ENCODE data around the gene ELFN2. TPM values are rescaled to one million over a fixed set of nuclear protein-coding genes. Genes with fewer than 3 reads are reported as not detected.

The ELFN2 gene
- total RNA-seq, 1 donor from 2014 or later, result 0.97 TPM

DNA sequence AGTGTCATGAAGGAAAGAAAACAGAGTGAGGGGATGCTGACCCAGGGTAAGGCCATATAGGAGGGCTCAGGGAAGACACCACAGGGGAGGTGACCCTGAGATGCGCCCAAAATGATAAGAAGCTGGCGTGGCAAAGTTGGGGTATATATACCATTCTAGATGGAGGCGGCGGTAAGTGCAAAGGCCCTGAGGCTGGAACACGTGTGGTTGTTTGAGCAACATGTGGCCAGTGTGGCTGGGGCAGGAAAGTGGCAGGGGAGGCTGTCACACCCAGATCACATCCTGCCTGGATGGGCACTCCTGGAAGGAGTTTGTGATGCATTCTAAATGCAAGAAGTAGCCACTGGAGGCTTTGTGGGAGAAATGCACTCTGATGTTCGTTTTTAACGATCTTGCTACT is 74.8 kb downstream of the ELFN2 start:
- TF ChIP-seq, protein P1, sequence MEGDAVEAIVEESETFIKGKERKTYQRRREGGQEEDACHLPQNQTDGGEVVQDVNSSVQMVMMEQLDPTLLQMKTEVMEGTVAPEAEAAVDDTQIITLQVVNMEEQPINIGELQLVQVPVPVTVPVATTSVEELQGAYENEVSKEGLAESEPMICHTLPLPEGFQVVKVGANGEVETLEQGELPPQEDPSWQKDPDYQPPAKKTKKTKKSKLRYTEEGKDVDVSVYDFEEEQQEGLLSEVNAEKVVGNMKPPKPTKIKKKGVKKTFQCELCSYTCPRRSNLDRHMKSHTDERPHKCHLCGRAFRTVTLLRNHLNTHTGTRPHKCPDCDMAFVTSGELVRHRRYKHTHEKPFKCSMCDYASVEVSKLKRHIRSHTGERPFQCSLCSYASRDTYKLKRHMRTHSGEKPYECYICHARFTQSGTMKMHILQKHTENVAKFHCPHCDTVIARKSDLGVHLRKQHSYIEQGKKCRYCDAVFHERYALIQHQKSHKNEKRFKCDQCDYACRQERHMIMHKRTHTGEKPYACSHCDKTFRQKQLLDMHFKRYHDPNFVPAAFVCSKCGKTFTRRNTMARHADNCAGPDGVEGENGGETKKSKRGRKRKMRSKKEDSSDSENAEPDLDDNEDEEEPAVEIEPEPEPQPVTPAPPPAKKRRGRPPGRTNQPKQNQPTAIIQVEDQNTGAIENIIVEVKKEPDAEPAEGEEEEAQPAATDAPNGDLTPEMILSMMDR (IDR thresholded peaks at IDR 0.05), result no peak
- Mint-ChIP-seq H3K27me3 (ENCODE audit: unreplicated experiment) (peaks cover 34% of the 10 kb centered on the region), H3K9me3 (ENCODE audit: unreplicated experiment) (no peaks in the 10 kb centered on the region), H3K36me3 (ENCODE audit: unreplicated experiment) (no peaks in the 10 kb centered on the region), H3K27ac (ENCODE audit: unreplicated experiment) (no peak overlapping the region), H3K4me3 (ENCODE audit: unreplicated experiment) (no peak overlapping the region), H3K4me1 (ENCODE audit: unreplicated experiment) (no peaks in the 10 kb centered on the region)
- DNase-seq (ENCODE audit: extremely low spot score, unreplicated experiment), result no peak

DNA sequence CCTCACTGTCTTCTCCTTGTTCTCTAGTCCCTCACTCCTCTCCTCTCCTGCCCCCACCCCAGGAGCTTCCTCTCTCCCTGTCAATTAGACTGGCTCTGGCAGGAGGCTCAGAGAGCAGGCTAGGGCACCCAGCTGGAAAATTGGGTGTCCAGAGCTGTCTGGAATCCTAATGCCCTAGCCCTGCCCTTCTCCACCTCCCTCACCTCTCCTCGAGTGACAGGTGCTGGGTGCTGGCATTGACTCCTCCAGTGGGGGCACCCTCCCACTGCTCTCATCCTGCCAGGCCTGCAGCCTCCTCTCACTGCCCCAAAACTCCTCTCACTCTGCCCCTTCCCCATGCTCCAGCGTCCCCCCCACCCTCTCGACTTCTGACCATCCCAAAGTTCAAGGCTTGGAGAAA is 76.0 kb downstream of the ELFN2 start:
- Mint-ChIP-seq H3K9me3 (ENCODE audit: unreplicated experiment) (no peaks in the 10 kb centered on the region), H3K4me3 (ENCODE audit: unreplicated experiment) (no peak overlapping the region), H3K4me1 (ENCODE audit: unreplicated experiment) (no peaks in the 10 kb centered on the region), H3K36me3 (ENCODE audit: unreplicated experiment) (no peaks in the 10 kb centered on the region), H3K27ac (ENCODE audit: unreplicated experiment) (no peak overlapping the region), H3K27me3 (ENCODE audit: unreplicated experiment) (peaks cover 26% of the 10 kb centered on the region)
- TF ChIP-seq, protein P1 (IDR thresholded peaks at IDR 0.05), result no peak
- no peak for DNase-seq (ENCODE audit: extremely low spot score, unreplicated experiment)

DNA sequence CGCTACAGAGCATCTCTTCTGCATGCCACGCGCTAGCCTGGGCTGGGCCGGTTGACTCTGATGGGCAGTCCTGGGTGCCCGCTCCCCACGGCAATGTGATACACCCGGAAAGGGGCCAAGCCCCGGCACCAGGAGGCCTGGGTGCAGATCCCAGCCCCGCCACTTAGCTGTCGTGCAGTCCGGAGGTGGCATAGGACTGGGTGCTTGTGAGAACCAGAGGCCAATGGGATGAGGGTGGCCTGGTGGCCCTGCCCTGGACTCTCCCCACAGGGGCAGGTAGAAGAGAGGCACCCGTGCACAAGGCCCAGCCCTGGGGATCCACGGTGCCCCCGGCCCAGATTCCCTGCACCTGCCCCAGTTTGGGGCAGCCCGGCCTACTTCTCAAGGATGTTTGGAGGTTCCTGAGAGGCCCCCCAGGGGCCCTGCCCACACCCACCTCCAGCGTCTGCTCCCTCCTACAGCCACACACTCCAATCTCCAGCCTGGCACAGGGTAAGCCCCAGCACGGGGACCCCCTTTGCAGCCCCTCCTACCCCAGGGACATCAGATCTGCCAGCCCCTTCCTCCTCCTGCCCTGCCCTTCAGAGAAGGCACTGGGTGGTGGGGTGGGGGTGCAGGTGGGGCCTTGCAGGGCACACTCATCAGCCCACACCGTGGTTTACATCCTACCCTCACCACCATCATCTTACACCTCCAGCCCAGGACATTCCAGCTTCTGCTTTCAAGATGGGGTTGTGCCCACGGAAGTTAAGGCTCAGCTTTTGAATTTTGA is 78.0 kb downstream of the ELFN2 start:
- Mint-ChIP-seq H3K9me3 (ENCODE audit: unreplicated experiment) (no peaks in the 10 kb centered on the region), H3K4me3 (ENCODE audit: unreplicated experiment) (no peak overlapping the region), H3K4me1 (ENCODE audit: unreplicated experiment) (peaks cover 9% of the 10 kb centered on the region), H3K36me3 (ENCODE audit: unreplicated experiment) (no peaks in the 10 kb centered on the region), H3K27ac (ENCODE audit: unreplicated experiment) (no peak overlapping the region), H3K27me3 (ENCODE audit: unreplicated experiment) (peaks cover 19% of the 10 kb centered on the region)
- TF ChIP-seq, protein P1 (IDR thresholded peaks at IDR 0.05), result no peak
- no peak for DNase-seq (ENCODE audit: extremely low spot score, unreplicated experiment)

DNA sequence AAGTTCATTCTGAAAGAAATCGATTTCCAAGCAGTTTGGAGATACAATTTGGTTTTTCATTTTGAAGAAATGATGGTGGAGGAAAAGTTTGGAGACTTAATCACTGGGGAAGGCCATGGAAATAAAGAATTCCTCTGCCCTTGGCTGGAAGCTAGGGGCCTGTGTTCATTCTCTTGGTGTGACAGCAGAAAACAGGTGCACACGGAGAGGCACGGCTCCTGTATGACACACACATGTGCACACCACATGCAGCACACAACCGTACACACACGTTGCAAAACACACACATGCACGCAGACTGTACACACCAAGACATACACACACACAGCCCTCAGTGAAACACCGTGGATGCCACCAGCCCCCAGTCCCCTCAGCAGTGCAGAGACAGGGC is 80.8 kb downstream of the ELFN2 start:
- H3K27ac Mint-ChIP-seq (ENCODE audit: unreplicated experiment), result no peak overlapping the region
- DNase-seq (ENCODE audit: extremely low spot score, unreplicated experiment), result no peak
- H3K27me3 Mint-ChIP-seq (ENCODE audit: unreplicated experiment), result peaks cover 8% of the 10 kb centered on the region
- TF ChIP-seq, protein P1 (IDR thresholded peaks at IDR 0.05), result no peak
- H3K4me3 Mint-ChIP-seq (ENCODE audit: unreplicated experiment), result no peak overlapping the region
- H3K36me3 Mint-ChIP-seq (ENCODE audit: unreplicated experiment), result no peaks in the 10 kb centered on the region
- H3K4me1 Mint-ChIP-seq (ENCODE audit: unreplicated experiment), result peaks cover 9% of the 10 kb centered on the region
- no peaks in the 10 kb centered on the region for H3K9me3 Mint-ChIP-seq (ENCODE audit: unreplicated experiment)

DNA sequence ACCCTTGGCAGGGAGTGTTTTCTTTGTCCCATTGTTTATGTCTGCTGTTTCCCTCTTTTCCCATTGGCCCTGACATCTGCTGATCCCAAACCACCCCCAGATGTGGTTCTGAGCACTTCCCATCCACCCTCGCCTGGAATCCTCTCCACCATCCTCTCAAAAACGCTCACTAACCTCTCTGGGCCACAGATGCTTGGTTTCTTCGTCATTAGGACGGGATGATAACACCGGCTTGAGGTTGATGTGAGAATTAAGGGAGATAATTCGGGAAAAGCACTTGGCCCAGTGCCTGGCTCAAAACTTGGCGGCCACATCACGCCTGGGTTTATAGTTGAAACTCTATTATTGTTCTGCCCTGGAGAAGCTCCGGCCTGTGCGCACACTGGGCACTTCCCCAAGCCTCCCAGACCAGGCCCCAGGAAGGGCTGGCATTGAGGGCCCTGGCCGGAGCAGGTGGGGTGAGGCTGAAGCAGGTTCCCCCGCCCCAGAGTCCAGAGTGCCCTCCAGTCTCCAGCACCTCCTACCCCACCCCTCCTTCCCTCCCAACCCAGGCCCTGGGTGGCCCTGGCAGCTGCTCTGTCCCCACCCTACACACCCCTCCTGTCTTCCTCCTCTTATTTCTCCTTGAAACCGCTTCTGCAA is 81.3 kb downstream of the ELFN2 start:
- H3K27ac Mint-ChIP-seq (ENCODE audit: unreplicated experiment), result no peak overlapping the region
- H3K36me3 Mint-ChIP-seq (ENCODE audit: unreplicated experiment), result no peaks in the 10 kb centered on the region
- no peak for DNase-seq (ENCODE audit: extremely low spot score, unreplicated experiment)

More for the DNA sequence above, 81.3 kb downstream of the ELFN2 start:
- peaks cover 9% of the 10 kb centered on the region for H3K4me1 Mint-ChIP-seq (ENCODE audit: unreplicated experiment)
- TF ChIP-seq, protein P1 (IDR thresholded peaks at IDR 0.05), result no peak
- no peak overlapping the region for H3K4me3 Mint-ChIP-seq (ENCODE audit: unreplicated experiment)
- no peaks in the 10 kb centered on the region for H3K9me3 Mint-ChIP-seq (ENCODE audit: unreplicated experiment)
- peaks cover 11% of the 10 kb centered on the region for H3K27me3 Mint-ChIP-seq (ENCODE audit: unreplicated experiment)

Measured in osteocyte (in vitro differentiated cells).